HepG2 (cell line): Measurements from ENCODE around the gene ATP6V0A1. TPM values are rescaled to one million over a fixed set of nuclear protein-coding genes. Genes with fewer than 3 reads are reported as not detected.

Experiments
- AKNA ChIP-seq: sonication (generic); formaldehyde crosslinking; IDR thresholded peaks from 2 replicates; pipeline ENCODE4 v1.4.0; 2020; ENCODE audit warnings: missing genetic modification reagents, borderline replicate concordance
- ARNT ChIP-seq: fragments of 450-650 bp; IDR thresholded peaks from 2 replicates; pipeline ENCODE4 v1.6.1; 2017
- E2F1 ChIP-seq: sonication (generic); formaldehyde crosslinking; IDR thresholded peaks from 2 replicates; pipeline ENCODE4 v1.5.0; 2020; ENCODE audit warnings: missing genetic modification reagents
- FOXA3 ChIP-seq: IDR thresholded peaks from 2 replicates; pipeline ENCODE4 v1.6.1; 2016; ENCODE audit warnings: missing genetic modification reagents, missing compliant biosample characterization
- MED1 ChIP-seq: sonication (generic); formaldehyde crosslinking; IDR thresholded peaks from 2 replicates; pipeline ENCODE4 v1.4.0; 2020; ENCODE audit warnings: missing genetic modification reagents
- PAXIP1 ChIP-seq: sonication (generic); formaldehyde crosslinking; conservative IDR thresholded peaks from 2 replicates; pipeline ENCODE4 v1.4.0; 2020; ENCODE audit warnings: mild to moderate bottlenecking, missing genetic modification reagents, moderate library complexity
- PRDM10 ChIP-seq: sonication (generic); formaldehyde crosslinking; IDR thresholded peaks from 2 replicates; pipeline ENCODE4 v1.4.0; 2020; ENCODE audit warnings: low read depth, missing genetic modification reagents
- SIN3B ChIP-seq: fragments of 150-350 bp; IDR thresholded peaks from 2 replicates; pipeline ENCODE4 v1.6.1; 2014; ENCODE audit warnings: low read length
- SMARCE1 ChIP-seq: fragments of 450-650 bp; IDR thresholded peaks from 2 replicates; pipeline ENCODE4 v1.6.1; 2017; ENCODE audit warnings: borderline replicate concordance
- SOX5 ChIP-seq: IDR thresholded peaks from 2 replicates; pipeline ENCODE4 v1.6.1; 2016; ENCODE audit warnings: borderline replicate concordance
- SPEN ChIP-seq: sonication (generic); formaldehyde crosslinking; IDR thresholded peaks from 2 replicates; pipeline ENCODE4 v1.5.1; 2020; ENCODE audit warnings: low read depth, mild to moderate bottlenecking, missing genetic modification reagents
- SRSF4 ChIP-seq: fragments of 200-400 bp; formaldehyde crosslinking; IDR thresholded peaks from one replicate; pipeline ENCODE4 v1.6.1; 2018; ENCODE audit warnings: mild to moderate bottlenecking, low read depth, low read length, moderate library complexity; ENCODE audit not compliant: poor library complexity, severe bottlenecking
- TAF15 ChIP-seq: fragments of 200-400 bp; formaldehyde crosslinking; IDR thresholded peaks from one replicate; pipeline ENCODE4 v1.6.1; 2018; ENCODE audit warnings: mild to moderate bottlenecking, low read depth, low read length; ENCODE audit not compliant: poor library complexity, severe bottlenecking
- ZBTB7A ChIP-seq: sonication (generic); formaldehyde crosslinking; IDR thresholded peaks from 2 replicates; pipeline ENCODE4 v1.8.0; 2022; ENCODE audit warnings: mild to moderate bottlenecking, missing genetic modification reagents
- polyA plus RNA-seq, 8 experiments: library from polyadenylated mRNA; depleted of rRNA in 3 of 8; stranded (reverse) in 7 of 8; unstranded in 1 of 8; fragments of >200 nt; fragmentation: Illumina TruSeq in 4 of 8; extraction: Trizol in 4 of 8; gene quantifications; 2 replicates each; pipeline versions ENCODE4 v1.2.1 to v1.2.3, GENCODE V29; 2011 to 2016; ENCODE audit warnings: low read depth in 4 of 8, missing spikeins in 1 of 8, mixed read lengths in 1 of 8; ENCODE audit not compliant: insufficient read depth in 1 of 8
- total RNA-seq, 5 experiments: library from RNA; depleted of rRNA; stranded (reverse); fragments of >200 nt; fragmentation: Illumina TruSeq; extraction: Trizol; gene quantifications; 2 replicates each; pipeline ENCODE4 v1.2.3, GENCODE V29; 2016; ENCODE audit warnings: low read depth in 1 of 5

ATP6V0A1 gene
- total and polyA plus RNA-seq, 2 of the 13 experiments (the other 11 are each of a cell fraction or from before 2014, with no cell fraction given), result 27.9 to 54.1 TPM

- TF ChIP-seq PRDM10 (CRISPR knock-in tag), result no peak
- no peak for TF ChIP-seq TAF15
- TF ChIP-seq SMARCE1, result no peak
- no peak for TF ChIP-seq SRSF4
- no peak for TF ChIP-seq AKNA (CRISPR knock-in tag)
- no peak for TF ChIP-seq ARNT
- peak; percentile 50 for TF ChIP-seq PAXIP1 (CRISPR knock-in tag)
- TF ChIP-seq ZBTB7A (CRISPR knock-in tag), result no peak
- TF ChIP-seq SPEN (CRISPR knock-in tag), result no peak
- no peak for TF ChIP-seq E2F1 (CRISPR knock-in tag)
- peak; percentile 87 for TF ChIP-seq FOXA3
- no peak; the same call in 1 of the 2 replicates for TF ChIP-seq MED1 (CRISPR knock-in tag)
- no peak for TF ChIP-seq SIN3B
- peak; percentile 38; the same call in 1 of the 2 replicates for TF ChIP-seq SOX5
These were observed 69.3 kb downstream of the ATP6V0A1 start (continued) for GRCh38 chr17:42527932-42528331.
